Fibroblast of villous mesenchyme (primary cell): ENCODE measurements around the gene DMRT3. TPM values are rescaled to one million over a fixed set of nuclear protein-coding genes. Genes with fewer than 3 reads are reported as not detected.

ENCODE experiments used
- DNase-seq: peaks from one replicate; pipeline ENCODE4 v3.0.0-alpha.2; 2010; ENCODE audit warnings: low read depth
- H3K4me3 ChIP-seq: 2 replicates; pipeline ENCODE4 v1.5.1; 2011; ENCODE audit warnings: low read depth, mild to moderate bottlenecking, low read length
- CTCF ChIP-seq: IDR thresholded peaks from 2 replicates; pipeline ENCODE4 v1.5.1; 2012; ENCODE audit warnings: low read depth, mild to moderate bottlenecking, low read length; ENCODE audit not compliant: insufficient read depth
- small RNA-seq: library from RNA; depleted of rRNA; stranded (forward); fragments of <200 nt; gene quantifications from one replicate; pipeline ENCODE3, GENCODE V24; 2012
- total RNA-seq: library from RNA; depleted of rRNA; stranded (reverse); fragments of >200 nt; gene quantifications from 2 replicates; pipeline ENCODE4 v1.2.3, GENCODE V29; 2012

Gene DMRT3
- total RNA-seq, 1 donor = not detected

- H3K4me3 ChIP-seq = no peak overlapping the region
- TF ChIP-seq CTCF = no peak
- no peak for DNase-seq
Observed at GRCh38 chr9:1028501-1029190, 52.2 kb downstream of the DMRT3 start.

- TF ChIP-seq CTCF = no peak
- DNase-seq = no peak
- no peak overlapping the region for H3K4me3 ChIP-seq
Observed at GRCh38 chr9:1031951-1032601, 55.6 kb downstream of the DMRT3 start.

GRCh38 chr9:1034271-1034670 lies 57.8 kb downstream of the DMRT3 start:
- H3K4me3 ChIP-seq = no peak overlapping the region
- no peak for DNase-seq
- no peak for TF ChIP-seq CTCF

- H3K4me3 ChIP-seq = no peak overlapping the region
- TF ChIP-seq CTCF = no peak
- DNase-seq = no peak
Observed at GRCh38 chr9:1039589-1039988, 63.1 kb downstream of the DMRT3 start.

Small RNAs within 50 kb of the gene (small RNA-seq; reads per million reads assigned to genes)
- not detected for gene RNU6-1073P

Other genes starting within 250 kb of the DMRT3 start
- gene DMRT1, start 135.0 kb upstream of the DMRT3 start, total RNA-seq = not detected in 2 replicates
- not detected in 2 replicates for gene DMRT2, start 73.7 kb downstream of the DMRT3 start, total RNA-seq